Left forelimb (tissue), 1 donor: ENCODE data around the gene DOK3.
A peak's percentile ranks its signal among the peaks of the same experiment; 100 is the strongest.

Experiments
- DNase-seq: peaks from one replicate; pipeline ENCODE4 v3.0.0-alpha.2; 2018; ENCODE audit warnings: low spot score

Gene DOK3, protein sequence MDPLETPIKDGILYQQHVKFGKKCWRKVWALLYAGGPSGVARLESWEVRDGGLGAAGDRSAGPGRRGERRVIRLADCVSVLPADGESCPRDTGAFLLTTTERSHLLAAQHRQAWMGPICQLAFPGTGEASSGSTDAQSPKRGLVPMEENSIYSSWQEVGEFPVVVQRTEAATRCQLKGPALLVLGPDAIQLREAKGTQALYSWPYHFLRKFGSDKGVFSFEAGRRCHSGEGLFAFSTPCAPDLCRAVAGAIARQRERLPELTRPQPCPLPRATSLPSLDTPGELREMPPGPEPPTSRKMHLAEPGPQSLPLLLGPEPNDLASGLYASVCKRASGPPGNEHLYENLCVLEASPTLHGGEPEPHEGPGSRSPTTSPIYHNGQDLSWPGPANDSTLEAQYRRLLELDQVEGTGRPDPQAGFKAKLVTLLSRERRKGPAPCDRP

GRCh38 chr5:177509381-177509951, at the start of gene DOK3:
TSS of gene DOK3 (minus strand) at chr5:177509826. CDS start at chr5:177509540, 286 bp downstream.
- DNase-seq, result no peak

- DNase-seq, result no peak
Observed at GRCh38 chr5:177557796-177558195, 48.2 kb upstream of the DOK3 start.

- no peak for DNase-seq
Observed at GRCh38 chr5:177557041-177557647, 47.5 kb upstream of the DOK3 start.

GRCh38 chr5:177555665-177556064, 46.0 kb upstream of the DOK3 start:
- no peak for DNase-seq

DNA sequence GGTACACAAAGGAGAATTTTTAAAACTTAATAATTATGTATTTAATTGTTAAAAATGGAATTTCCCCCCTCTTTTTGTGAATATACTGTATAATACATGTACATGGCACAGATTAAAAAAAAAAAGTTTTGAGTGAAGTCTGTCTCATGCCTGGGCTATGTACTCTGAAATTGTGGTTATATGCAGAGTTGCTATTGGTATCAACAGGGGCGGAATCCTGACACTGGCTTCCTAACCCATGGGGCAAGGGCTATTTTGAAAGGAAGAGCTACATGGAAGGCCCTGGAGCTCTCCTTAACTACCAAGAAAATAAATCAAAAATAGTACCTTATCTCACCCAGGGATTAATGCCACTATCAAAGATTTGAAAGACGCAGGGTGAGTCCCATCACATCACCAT, 45.6 kb upstream of the DOK3 start:
- DNase-seq, result no peak

GRCh38 chr5:177554474-177555111, 45.0 kb upstream of the DOK3 start, which contains the start of gene FAM193B:
TSS of gene FAM193B (minus strand) at chr5:177554563. CDS start at chr5:177554458, 105 bp downstream.
- peak; percentile 97 for DNase-seq

DNA sequence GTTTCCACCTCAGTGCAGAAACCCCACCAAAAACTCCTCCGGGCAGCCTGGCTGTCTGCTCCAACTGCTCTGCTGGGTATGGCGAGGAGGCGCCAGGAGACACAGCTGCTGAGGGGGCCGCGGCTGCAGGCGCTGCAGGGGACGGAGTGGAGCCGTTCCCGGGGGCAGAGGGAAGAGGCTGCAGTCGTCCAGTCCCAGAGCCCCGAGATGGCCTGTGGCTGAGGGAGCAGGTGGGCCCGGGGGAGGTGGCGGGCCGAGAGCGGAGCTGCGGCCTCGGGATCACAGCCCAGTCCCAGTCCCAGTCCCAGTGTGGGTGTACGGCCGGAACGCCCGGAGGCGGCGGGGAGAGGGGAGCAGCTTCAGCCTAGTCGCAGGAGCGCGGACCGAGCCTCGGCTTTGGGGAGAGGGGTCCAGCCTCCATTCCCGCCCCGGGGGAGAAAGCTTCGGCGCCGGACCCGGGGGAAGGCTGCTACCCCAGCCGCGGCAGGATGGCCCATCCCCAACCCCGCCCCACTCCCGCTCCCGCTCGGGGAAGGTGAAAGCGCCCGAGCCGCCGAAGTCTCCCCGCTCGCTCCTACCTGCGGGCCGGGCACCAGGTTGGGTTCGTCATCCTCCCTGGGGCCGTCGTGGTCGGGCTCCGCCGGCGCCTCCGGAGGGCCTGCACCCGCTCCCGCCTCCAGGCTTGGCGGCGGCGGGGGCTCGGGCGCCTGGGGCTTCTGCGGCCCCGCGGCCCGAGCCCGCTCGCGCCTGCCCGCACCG, 44.2 kb upstream of the DOK3 start:
- peak; percentile 71 for DNase-seq

- DNase-seq, result no peak
Observed at GRCh38 chr5:177552839-177553455, 43.3 kb upstream of the DOK3 start.

- DNase-seq, result no peak
Observed at GRCh38 chr5:177550122-177550521, 40.5 kb upstream of the DOK3 start.

DNA sequence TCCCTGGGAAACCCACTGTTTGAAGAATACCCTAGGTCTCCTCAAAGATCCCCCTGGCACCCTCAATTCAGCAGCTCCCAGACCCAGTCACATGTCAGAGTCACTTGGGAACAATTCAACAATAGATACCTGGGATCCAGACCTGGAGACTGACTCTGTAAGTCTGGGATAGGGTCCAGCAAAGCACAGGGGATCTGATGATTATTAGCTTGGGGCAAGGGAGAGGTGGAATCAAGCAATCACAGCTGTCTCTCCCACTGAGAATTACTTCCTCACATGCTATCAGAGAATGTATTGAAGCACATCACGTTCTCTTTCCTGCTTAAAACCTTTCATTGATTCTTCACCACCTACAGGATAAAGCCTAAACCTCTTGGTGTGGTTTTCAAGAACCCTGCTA, 38.9 kb upstream of the DOK3 start:
- no peak for DNase-seq

DNA sequence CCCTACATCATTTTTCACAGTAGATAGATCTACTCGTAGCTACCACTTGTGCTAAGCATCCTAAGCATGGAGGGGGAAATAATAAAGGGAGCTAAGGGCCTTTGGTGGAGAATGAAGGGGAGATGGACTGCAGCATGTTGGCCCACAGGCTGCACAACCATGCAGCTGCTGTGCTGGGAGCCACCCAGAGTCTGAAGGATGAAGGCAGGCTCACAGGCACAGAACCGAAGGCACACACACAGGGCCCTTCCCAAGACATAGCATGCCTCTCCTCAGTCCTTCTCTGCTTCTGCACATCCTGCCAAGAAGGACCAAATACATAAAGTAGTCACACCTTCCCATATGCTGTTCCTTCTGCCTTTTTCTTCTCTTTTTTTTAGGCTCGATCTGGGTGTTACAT, 38.1 kb upstream of the DOK3 start:
- no peak for DNase-seq

GRCh38 chr5:177546258-177546741, 36.7 kb upstream of the DOK3 start:
- no peak for DNase-seq

DNA sequence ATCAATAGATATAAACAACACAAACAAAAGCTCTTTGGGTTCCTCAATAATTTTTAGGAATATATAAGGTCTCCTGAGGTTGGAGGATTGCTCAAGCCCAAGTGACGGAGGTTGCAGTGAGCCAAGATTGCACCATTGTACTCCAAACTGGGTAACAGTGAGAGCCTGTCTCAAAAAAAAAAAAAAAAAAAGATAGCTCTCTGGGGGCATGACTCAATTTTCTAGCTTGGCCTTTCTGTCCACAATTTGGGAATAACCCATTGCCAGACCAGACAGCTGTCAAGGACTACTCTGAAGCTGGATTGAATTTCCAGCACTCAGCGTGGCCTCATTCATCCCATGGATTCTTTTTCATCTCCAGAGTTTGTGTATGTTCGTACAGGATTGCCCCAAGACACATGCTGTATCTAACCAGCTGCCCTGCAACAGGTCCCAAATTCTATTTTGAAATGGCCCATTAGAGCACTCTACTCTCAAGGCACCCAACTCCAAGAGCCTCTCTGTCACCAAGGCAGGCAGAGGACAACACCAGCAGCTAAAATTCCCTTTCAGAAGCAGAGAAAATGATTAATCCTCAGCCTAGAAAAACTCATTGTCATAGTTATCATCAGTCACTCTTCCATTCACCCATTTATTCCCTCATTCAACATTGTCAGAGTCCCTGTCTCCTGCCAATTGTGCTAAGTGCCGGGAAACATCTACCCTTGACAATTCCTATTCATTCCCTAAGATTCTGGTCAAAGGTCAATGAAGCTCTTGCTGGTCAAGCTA, 36.0 kb upstream of the DOK3 start:
- no peak for DNase-seq

DNA sequence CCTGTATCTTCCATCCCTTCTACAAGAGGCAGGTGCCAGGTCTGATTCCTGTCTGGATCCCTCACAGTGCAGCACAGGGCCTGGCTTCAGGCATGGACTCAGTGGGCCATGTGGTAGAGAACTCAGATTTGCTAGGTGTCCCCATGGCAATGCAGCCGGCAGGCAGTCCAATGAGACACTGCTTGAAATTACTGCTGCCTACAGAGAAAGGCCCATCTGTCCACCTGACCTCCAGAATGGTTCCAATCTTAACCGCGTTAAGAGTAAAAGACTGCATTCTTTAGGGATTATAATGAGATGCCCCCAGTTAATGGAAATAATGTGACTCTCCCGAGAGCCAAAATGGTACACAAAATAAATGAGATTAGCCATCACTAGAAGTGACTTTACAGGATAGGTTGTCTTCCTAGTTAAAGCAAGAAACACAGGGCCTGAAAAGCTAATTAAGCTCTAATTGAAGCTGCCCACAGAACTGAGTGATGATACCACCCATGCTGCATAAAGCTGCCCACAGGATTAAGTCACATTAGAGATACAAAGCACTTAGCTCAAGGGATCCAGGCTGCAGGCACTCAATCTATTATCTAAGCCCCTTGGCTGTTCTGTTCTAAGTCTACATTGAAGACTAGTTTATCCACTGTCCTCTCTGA, 33.3 kb upstream of the DOK3 start:
- no peak for DNase-seq

DNA sequence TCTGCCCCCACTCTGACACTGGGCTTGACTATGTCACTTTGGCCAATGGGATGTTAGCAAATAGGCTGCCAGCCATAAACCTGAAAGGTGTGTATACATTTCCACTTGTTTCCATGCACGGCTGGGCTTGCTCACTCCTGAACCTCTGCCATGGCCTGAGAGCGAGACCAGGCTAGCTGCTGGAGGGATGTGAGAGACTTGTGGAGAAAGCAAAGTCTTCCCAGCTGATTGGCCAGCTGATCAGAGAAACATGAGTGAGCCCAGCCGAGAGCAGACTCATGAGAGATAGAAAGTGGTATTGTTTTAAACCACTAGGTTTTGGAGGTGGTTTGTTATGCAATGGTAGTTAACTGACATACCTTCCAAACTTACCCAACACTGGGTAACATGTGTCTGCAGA, 30.8 kb upstream of the DOK3 start:
- DNase-seq, result no peak

DNA sequence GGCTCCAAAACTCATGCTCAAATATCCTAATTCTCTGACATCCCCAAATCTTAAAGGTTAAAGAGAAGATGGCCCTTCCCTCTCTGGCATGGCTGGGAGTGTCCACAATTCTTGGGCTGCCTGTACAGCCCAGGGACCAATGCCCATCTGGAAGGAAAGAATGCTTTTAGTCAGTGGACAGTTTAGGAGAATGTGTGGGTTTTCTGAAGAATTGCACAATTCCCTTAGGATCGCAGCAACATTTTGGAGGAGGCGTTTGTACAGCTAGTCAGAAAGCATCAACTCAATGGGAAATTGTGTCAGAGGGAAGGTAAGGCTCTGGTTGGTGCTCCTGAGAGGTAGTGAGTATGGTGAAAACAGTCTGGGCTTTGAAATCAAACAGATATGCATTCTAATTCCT, 29.8 kb upstream of the DOK3 start:
- DNase-seq, result no peak

- DNase-seq, result no peak
Observed at GRCh38 chr5:177538876-177539275, 29.2 kb upstream of the DOK3 start.

DNA sequence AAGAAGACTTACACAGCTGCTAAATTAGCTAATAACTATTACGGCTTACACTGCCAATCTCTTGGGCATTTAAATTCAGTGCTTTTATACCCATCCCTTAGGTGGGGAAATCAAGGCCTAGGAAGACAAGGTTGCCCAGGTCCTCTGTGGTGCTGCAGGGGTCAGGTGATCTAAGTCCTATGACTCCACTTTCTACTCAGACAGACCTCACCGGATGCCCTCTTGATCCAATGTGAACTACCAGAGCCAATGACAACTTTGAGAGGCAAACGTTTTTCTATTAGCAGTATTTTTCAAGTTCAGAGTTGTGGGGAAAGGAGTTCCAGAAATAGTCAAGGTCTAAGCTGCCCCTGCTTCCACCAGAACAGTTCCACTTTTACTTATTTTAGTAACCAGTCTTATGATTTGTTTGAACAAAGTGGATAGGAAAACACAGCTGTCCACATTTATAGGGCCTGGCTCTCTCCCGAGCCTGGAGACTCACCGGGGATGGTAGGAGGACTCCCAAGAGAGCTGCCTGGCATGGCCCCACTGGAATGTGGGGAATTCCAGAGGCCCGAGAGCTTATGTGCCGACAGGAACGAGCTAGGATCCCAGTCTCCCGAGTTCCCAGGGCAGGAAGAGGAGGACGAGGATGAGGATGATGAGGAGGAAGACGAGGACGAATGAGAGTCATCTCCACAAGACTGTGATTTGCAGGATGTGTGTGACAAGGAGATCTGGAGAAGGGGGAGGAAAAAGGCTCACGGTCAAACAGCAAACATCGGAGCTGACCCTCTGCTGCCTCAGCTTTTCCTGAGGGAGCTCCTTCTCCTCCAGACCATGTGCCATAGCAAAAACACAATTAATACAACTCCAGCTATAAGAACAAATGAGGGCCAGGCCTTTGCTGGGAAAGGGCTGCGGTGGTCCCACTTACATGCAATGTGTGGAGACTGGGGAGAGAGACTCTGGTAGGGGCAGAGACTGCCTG, 28.0 kb upstream of the DOK3 start:
- DNase-seq, result no peak

DNA sequence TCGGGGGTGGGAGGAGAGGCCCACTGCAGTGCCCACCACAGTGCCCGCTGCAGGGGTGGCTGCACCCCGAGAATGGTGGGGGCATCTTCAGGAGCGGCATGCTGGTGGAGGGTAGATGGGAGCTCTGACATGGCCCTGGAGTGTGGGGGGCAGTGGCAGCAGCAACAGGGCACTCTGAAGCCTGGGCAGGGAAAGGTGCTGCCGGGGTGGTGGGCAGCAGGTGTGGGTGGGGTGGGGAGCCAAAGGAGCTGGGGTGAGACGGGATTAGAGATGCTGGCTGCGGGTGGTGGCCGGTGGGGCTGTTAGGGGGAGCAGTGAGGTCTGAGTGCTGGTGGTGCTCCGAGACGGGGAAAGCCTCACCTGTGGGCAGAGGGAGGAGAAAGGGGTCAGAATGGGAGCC, 26.8 kb upstream of the DOK3 start:
- no peak for DNase-seq
